ENCODE results near the gene SUSD4. TPM values are rescaled to one million over a fixed set of nuclear protein-coding genes. Genes with fewer than 3 reads are reported as not detected.

The SUSD4 gene
- total and polyA plus RNA-seq, 8 donors, result 2.0 to 29.2 (median 25.0) TPM

GRCh38 chr1:223330466-223330865 lies 33.5 kb downstream of the SUSD4 start:
- no peak overlapping the region for H3K4me3 ChIP-seq
- no peaks in the 10 kb centered on the region for H3K9me3 ChIP-seq
- TF ChIP-seq, protein P1, sequence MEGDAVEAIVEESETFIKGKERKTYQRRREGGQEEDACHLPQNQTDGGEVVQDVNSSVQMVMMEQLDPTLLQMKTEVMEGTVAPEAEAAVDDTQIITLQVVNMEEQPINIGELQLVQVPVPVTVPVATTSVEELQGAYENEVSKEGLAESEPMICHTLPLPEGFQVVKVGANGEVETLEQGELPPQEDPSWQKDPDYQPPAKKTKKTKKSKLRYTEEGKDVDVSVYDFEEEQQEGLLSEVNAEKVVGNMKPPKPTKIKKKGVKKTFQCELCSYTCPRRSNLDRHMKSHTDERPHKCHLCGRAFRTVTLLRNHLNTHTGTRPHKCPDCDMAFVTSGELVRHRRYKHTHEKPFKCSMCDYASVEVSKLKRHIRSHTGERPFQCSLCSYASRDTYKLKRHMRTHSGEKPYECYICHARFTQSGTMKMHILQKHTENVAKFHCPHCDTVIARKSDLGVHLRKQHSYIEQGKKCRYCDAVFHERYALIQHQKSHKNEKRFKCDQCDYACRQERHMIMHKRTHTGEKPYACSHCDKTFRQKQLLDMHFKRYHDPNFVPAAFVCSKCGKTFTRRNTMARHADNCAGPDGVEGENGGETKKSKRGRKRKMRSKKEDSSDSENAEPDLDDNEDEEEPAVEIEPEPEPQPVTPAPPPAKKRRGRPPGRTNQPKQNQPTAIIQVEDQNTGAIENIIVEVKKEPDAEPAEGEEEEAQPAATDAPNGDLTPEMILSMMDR (IDR thresholded peaks at IDR 0.05), result no peak
- H3K36me3 ChIP-seq, result no peaks in the 10 kb centered on the region
- DNase-seq, result no peak
- intact Hi-C loops (cut with DNase I), result no loop called here
- no peak overlapping the region for H3K27ac ChIP-seq
- no peak for ATAC-seq
- no peaks in the 10 kb centered on the region for H3K27me3 ChIP-seq
- H3K4me1 ChIP-seq, result no peaks in the 10 kb centered on the region

DNA sequence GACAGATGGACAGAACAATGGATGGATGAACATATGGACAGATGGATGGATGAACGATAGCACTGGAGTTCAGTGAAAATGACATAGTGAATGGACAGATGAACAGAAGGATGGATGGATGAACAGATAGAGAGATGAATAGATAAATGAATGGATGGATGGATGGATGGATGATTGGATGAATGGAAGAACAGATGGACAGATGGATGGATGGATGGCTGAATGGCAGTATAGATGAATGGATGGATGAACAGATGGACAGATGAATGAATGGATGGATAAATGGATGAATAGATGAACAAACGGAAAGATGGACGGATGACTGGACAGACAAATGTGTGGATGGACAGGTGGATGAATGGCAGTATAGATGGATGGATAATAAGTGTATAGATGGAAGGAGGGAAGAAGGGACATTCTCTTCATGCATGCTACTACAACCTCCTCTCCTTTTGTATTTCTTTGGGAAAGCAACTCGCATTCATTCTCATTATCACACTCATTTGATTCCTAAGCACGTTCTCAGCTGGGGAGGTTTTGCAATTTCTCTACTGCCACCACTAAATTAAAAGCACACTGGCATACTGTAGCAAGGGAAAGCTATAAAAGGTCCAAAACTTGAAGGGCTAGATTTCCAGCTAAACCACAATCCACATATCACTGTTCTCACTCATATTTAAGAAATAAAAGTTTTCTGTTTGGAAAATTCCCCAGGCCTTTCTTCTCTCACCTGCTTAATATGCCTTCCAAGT lies 34.1 kb downstream of the SUSD4 start:
- Histone ChIP-seq H3K4me1 (no peaks in the 10 kb centered on the region), H3K36me3 (no peaks in the 10 kb centered on the region), H3K4me3 (no peak overlapping the region), H3K9me3 (no peaks in the 10 kb centered on the region), H3K27ac (no peak overlapping the region), H3K27me3 (no peaks in the 10 kb centered on the region)
- intact Hi-C loops (cut with DNase I), result no loop called here
- TF ChIP-seq, protein P1 (IDR thresholded peaks at IDR 0.05), result no peak
- ATAC-seq, result no peak
- no peak for DNase-seq

DNA sequence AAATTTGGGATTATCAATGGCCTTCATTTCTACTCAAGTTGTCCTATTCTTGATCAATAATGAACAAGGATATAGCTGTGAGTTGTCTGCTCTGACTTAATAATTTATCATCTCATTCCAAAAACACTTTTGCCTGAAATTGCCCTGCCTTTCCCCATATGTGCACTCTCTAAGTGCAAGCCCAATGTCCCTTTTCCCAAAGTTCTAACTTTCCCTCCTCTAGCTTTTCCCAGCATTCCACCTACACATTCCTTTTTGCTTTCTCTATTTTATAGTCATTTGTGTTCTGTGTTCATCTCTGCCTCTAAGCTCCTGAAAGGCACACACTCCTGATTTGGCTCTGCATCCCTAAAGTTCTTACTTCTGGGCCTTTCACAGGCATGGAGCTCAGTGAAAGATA lies 34.7 kb downstream of the SUSD4 start:
- TF ChIP-seq, protein P1 (IDR thresholded peaks at IDR 0.05), result no peak
- Histone ChIP-seq H3K27me3 (no peaks in the 10 kb centered on the region), H3K9me3 (no peaks in the 10 kb centered on the region), H3K27ac (no peak overlapping the region), H3K4me1 (no peaks in the 10 kb centered on the region), H3K4me3 (no peak overlapping the region), H3K36me3 (no peaks in the 10 kb centered on the region)
- ATAC-seq (no peak), DNase-seq (no peak)
- intact Hi-C loops (cut with DNase I), result no loop called here

- H3K4me3 ChIP-seq, result no peak overlapping the region
- intact Hi-C loops (cut with DNase I), result no loop called here
- DNase-seq, result no peak
- TF ChIP-seq, protein P1 (IDR thresholded peaks at IDR 0.05), result no peak
- ATAC-seq, result no peak
- H3K27me3 ChIP-seq, result no peaks in the 10 kb centered on the region
- no peaks in the 10 kb centered on the region for H3K36me3 ChIP-seq
- H3K27ac ChIP-seq, result no peak overlapping the region
- no peaks in the 10 kb centered on the region for H3K4me1 ChIP-seq
- H3K9me3 ChIP-seq, result no peaks in the 10 kb centered on the region
These were observed 35.4 kb downstream of the SUSD4 start for GRCh38 chr1:223328566-223328965.

DNA sequence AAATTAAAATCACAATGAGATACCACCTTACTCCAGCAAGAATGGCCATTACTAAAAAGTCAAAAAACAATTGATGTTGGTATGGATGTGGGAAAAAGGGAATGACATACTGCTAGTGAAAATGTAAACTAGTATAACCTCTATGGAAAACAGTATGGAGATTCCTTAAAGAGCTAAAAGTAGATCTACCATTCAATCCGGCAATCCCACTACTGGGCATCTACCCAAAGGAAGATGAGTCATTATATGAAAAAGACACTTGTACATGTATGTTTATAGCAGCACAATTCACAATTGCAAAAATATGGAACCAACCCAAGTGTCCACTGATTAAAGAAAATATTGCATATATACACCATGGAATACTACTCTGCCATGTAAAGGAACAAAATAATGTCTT lies 37.2 kb downstream of the SUSD4 start:
- DNase-seq (no peak), ATAC-seq (no peak)
- intact Hi-C loops (cut with DNase I), result no loop called here
- TF ChIP-seq, protein P1 (IDR thresholded peaks at IDR 0.05), result no peak
- no peak overlapping the region for H3K27ac ChIP-seq
- no peaks in the 10 kb centered on the region for H3K36me3 ChIP-seq
- H3K9me3 ChIP-seq, result no peaks in the 10 kb centered on the region
- H3K4me3 ChIP-seq, result no peak overlapping the region
- H3K27me3 ChIP-seq, result no peaks in the 10 kb centered on the region
- H3K4me1 ChIP-seq, result no peaks in the 10 kb centered on the region

Data from left lung (tissue), 10 donors.